ENCODE measurements around the gene SDR9C7.

GRCh38 chr12:56880125-56880992 lies 53.8 kb downstream of the SDR9C7 start:
- no peak for TF ChIP-seq POLR2A (IDR thresholded peaks at IDR 0.05)
- no peak for TF ChIP-seq CTCF (IDR thresholded peaks at IDR 0.05)
